ENCODE results near the gene WFS1.

Gene WFS1

DNA sequence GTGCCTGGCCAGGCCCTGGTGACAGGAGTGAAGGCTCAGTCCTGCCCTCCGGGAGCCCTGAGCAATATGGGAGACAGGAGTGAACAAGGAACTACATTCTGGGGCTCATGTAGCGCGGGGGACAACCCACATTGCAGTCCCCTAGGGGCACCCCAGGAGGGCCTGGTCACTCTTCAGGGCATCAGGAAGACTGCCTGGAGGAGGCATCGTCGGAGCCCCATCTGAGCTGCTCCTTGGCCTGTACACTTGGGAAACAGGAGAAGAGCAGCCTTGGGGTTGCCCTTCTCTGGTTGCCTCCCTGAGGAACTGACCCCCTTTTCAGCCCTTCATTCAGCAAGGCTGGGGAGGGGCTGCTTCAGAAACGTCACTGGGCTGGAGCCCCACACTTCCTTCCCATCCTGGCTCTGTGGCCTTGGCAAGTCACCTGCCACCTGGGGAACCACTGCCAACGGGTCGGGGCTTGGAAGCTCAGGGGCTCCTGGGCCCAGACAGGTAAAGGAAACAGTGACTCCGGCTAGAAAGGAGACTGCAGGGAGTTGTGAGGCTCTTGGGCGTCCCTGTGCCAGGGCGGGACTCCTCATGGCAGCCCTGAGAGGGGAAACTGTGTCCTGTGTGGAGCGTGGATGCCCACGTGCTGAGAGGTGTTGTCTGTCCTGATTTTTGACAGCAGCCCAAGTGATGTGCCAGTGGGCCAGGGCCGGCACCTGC is 10.1 kb downstream of the WFS1 start:
- DNase-seq (ENCODE audit: low read depth) = no peak

DNA sequence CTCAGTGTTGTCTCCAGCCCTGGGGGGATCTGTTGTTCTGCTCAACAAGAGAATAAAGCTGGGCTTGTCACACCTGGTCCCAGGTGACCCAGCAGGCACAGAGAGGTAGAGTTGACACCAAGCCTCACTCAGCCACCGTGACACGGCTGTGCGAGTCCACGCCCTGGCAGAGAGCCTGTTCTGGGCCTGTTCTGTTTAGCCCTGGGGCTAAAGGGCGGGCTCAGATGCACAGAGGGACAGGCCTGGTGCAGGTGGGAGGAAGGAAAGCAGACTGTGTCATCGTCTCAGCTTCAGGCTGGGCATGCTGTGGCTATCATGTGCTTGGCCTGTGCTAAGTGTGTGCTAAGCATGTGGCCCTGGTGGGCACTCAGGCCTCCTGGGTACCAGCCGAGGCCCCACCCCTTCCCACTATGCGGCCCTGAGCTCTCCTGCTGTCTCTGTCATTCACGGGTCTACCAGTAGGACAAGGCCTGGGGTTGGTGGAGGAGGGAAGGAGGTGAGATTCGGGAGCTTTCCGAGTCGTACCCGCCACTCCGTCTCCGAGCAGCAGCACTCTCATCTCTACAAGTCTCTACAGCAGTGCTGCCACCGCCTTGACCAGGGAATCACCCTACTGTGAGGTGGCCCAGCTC is 10.8 kb downstream of the WFS1 start:
- no peak for DNase-seq (ENCODE audit: low read depth)

DNA sequence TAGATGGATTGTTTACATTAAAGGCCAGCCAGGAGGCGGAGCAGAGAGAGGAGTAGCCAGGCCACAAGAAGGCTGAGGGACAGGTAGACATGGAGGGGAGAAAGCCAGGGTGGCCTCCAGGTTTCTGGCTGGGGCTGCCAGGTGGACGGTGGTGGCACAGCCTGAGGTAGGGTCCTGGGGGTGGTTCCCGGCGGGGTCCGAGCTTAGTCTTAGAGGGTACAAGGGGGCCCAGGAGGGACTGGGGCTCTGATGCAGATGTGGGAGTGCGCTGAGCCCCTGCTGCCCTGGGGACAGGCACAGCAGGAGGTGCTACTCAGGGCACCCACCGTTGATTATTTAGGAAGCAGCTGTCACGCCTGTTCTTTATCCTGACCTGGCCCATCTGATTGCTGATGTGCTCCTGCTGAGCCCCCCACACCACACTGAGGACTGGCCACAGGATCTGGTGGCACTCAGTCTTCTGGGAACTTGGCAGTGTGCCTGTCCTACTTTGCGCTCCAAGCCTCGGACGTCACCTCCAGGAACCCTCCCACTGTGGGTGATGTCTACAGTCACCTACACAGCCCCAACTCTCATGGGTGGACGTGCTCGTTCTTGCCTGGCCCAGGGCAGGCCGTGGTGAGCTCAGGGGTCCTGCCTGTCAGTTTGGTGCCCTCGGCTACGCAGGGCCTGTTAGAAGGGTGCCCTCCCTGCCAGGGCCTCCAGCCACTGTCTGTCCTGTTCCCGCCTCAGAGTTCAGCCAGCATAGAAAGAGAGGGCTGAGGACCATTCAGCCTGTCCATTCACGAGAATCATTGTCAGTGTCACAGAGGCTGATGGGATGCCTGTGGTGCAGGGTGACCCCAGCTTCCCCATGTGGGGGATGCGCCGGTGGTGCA is 12.0 kb downstream of the WFS1 start:
- no peak for DNase-seq (ENCODE audit: low read depth)

DNA sequence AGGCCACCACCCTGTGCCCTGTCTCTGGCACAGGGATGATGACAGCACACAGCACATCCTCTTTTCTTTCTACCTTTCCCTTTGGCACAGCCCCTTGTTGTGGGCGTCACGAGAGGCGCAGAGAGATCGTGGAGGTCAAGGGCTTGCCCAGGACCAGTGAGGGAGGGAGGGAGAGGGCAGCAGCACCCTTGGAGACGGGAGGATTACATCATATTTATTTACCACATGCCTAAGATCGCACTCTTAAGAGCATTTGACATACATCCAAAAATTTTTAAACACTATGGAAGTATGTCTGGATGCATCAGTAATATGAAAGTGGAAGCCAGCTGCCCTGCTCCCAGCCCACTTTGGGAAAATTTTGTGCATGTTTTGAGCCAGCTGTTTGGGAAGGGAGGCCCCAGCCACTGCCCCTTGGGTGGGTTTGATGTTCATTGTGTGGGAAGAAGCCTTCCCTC is 12.7 kb downstream of the WFS1 start:
- no peak for DNase-seq (ENCODE audit: low read depth)

DNA sequence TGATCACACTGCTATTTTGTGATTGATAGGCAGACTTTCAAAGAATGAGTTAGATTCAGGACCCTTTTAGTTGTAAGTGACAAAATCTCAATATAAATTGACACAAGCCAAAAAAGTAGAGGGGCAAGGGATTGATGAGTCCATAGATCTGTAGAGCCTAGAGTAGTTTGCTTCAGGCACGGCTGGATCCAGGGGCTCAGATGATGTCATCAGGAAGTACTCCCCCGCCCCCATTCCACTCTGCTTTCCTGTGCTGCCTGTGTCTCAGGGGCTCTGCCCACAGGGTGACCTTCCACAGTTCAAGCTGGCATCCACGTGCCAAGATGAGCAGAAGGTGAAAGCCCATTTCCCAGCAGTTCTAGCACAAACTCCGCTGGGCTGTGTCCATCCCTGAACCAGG is 13.6 kb downstream of the WFS1 start:
- DNase-seq (ENCODE audit: low read depth) = no peak

DNA sequence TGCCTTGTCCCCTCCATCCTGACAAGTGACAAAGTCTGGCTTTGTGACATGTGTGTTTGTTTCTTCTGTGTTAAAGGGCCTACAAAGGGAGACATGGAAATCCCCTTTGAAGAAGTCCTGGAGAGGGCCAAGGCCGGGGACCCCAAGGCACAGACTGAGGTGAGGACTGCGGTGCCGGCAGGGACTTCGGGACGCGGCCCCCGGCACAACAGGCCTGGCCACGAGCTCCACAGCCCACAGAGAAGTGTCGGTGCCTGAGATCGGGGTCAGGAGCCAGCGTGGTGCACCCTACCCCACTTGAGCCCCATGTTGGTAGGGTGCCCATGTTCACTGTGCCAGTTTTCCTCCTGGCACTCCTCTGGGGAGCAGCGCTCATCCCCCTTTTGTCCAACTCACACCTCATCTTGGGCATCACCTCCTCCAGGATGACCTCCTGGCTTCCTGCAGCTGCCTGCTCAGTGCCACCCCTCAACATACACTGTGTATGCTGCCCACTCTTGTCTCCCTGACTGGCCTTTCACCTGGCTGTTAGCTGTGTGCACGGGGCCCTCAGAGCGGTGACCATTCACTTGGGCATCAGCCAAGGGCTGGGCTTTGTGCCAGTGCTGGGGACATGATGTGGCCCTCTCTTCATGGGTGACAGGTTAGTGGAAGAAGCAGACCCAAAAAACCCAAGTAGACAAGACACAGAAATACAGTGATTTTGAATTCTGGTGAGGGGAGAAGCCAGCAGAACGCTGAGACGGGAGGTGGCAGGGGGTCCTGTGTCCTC is 17.6 kb downstream of the WFS1 start:
- no peak for DNase-seq (ENCODE audit: low read depth)

DNA sequence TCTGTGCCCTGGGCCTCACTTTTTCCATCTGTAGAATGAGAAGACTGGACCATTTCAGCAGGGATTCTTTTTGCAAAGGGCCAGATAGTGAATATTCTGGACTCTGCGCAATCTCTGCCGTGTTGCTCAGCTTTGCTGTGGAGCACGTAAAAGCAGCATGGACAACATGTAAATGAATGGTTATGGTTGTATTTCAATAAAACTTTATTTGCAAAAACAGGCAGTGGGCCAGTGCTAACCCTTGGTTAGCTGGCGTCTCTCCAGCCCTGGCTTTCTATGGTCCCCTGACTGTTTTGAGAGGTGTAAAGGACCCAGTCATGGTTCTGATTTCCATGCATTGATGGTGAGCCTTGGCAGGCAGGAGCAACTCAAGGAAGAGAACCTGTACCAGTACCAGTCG is 18.7 kb downstream of the WFS1 start:
- DNase-seq (ENCODE audit: low read depth) = no peak

DNA sequence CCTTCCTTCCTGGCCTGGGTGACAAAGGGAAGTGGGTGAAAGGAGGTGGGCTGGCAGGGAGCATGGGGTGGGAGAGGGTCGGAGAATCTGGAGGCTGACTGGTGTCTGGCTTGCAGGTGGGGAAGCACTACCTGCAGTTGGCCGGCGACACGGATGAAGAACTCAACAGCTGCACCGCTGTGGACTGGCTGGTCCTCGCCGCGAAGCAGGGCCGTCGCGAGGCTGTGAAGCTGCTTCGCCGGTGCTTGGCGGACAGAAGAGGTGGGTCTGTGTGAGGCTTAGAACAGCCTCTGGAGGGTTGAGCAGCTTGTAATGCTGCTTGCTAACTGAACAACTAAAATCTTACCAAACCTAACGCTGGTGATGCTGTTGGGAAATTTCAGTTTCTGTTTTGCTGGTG is 19.2 kb downstream of the WFS1 start:
- no peak for DNase-seq (ENCODE audit: low read depth)

DNA sequence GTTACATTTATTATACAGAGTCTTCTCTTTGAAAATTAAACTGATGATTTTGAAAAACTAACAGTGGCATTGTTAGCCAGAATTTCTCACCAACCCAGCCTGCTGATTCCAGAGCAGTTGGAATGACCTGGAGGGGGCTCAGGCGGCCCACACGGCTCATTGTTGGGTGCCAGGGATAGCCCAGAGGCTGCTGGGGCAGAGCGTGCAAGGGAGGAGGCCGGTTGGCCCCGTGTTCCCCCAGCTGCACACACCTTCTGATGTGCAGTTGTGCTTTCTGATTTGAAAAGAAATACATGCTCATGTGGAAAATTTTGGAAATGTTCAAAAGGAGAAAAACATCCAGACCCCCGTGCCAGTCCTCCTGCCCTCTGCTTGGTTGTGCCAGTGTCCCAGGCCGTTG is 20.6 kb downstream of the WFS1 start:
- no peak for DNase-seq (ENCODE audit: low read depth)

DNA sequence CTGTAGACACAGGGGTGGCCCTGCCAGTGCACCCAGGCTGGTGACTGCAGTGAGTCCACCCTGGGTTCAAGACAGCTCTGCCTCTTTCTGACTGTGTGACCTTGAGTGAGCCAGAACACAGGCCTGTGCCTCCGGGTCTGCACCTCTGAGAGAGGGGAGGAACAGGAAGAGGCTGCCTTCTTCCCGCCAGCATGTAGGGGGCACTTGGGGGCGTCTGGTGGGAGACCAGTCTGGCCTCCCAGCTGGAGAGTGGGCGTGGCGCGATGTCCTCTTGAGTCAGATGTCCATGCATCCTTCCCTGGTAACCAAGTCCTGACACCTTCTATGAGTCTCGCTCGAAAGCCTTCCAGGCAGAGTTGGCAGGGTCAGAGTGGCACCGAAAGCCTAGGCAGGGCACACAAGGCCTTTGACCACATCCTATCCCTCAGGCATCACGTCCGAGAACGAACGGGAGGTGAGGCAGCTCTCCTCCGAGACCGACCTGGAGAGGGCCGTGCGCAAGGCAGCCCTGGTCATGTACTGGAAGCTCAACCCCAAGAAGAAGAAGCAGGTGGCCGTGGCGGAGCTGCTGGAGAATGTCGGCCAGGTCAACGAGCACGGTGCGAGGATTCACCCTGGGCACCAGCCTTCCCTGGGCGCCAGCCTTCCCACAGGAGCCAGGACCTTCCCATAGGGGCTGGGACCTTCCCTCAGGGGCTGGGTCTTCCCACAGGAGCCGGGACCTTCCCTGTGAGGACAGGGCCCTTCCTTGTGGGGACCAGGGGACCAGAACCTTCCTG is 21.3 kb downstream of the WFS1 start:
- DNase-seq (ENCODE audit: low read depth) = no peak

DNA sequence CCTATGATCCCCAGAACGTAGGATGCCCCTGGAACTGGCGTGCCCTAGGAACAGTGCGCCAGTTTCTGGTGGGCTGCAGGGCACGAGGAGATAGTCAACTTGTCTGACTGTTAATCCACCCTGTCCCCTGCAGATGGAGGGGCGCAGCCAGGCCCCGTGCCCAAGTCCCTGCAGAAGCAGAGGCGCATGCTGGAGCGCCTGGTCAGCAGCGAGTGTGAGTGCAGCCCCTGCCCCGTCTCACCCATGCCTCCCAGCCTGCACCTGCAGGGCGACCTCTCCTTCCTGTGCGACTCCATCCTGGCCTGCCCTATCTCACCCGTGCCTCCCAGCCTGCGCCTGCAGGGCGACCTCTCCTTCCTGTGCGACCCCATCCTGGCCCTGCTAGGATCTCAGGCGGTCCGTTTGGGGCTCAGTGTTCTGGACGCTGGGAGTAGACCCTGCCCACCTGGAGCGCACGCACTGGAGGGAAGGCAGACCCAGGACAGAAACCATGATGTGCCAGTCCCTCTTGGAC is 22.2 kb downstream of the WFS1 start:
- no peak for DNase-seq (ENCODE audit: low read depth)

DNA sequence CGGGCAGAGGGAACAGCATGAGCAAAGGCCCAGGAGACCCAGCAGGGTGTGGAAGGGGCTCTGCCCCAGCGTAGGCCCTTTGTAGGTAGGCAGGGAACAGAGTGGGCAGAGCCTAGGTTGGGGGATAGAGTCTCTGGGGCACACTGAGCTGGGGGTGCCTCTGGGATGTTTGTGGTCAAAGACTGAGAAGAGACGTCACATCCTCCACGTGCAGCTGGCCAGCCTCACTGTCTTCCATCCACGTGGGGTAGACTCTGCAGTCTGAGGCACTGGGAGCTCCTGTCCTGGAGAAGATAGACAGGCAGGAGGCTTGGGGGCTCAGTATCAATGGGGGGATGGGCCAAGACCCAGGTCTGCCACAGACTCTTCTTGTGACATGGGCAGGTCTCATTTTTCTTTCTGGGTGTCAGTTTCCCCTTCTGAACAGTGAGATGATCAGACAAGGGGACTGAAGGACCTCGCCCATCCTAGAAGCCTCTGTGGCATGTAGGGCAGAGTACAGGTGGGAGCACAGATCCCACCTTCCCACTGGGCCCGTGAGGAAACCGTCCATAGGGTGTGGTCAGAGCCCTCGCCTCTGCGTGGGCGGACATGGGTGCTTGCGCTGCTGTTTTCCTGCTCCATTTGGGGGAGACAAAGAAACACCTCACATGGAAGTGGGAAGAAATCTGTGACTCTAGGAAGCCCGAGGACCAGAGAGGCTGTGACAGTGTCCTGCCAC is 22.9 kb downstream of the WFS1 start:
- DNase-seq (ENCODE audit: low read depth) = no peak

DNA sequence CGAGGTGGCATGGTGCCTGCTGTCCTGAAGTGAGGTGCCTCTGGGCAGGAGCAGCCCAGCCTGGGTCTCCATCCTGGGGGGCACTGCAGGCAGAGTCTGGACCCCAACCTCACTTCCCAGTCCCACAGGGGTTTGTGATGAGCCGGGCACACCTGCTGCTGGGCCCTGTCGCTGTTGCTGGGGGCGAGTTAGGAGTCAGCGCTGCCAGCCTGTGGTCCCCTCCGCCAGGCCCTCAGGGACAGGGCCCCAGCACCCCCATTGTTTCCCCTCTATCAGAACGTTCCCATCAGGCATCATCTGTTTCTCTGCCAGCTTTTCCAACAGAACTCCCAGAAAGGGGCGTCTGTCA is 23.4 kb downstream of the WFS1 start:
- DNase-seq (ENCODE audit: low read depth) = no peak

DNA sequence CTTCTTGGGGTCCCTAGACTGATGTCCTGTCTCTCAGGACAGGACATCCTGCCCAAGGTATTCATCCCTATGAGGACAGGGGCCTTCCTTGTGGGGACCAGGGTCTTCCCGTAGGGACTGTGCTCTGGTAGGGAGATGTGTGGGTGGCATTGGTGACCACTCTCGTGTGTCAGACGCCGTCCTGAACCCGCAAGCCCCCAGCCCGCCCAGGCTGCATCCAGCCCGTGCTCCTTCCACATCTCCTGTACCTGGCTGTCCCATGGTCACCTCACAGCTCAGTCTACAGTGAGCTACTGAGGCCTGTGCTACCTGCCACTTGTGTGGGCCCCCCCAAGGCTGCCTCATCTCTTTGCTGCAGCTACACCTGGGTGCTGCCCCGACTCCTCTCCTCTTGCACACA is 24.0 kb downstream of the WFS1 start:
- DNase-seq (ENCODE audit: low read depth) = no peak

DNA sequence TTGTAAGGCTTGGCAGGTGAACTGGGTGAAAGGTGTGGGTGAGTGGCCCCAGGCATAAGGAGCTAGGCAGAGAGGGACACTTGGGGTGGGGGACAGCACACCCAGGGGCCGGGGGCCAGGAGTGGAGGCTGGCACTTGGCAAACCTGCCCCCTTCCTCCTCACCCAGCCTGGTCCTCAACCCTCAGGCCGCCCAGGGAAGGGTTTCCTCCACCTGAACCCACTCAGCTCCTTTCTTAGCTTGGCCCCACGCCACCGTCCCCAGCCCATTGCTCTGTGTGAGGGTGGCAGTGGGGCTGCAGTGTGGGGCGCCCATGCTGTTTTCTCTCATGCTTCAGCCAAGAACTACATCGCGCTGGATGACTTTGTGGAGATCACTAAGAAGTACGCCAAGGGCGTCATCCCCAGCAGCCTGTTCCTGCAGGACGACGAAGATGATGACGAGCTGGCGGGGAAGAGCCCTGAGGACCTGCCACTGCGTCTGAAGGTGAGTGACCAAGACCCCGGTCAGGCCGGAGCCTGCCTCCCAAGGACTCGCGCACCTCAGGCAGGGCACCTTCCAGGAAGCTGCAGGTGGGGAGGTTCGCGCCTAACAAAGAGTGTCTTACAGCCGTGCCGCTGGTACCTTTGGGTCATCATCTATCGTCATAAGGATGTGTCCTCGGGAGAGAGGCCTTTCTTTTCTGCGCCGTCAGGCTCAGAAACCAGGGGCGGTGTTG is 25.2 kb downstream of the WFS1 start:
- no peak for DNase-seq (ENCODE audit: low read depth)

DNA sequence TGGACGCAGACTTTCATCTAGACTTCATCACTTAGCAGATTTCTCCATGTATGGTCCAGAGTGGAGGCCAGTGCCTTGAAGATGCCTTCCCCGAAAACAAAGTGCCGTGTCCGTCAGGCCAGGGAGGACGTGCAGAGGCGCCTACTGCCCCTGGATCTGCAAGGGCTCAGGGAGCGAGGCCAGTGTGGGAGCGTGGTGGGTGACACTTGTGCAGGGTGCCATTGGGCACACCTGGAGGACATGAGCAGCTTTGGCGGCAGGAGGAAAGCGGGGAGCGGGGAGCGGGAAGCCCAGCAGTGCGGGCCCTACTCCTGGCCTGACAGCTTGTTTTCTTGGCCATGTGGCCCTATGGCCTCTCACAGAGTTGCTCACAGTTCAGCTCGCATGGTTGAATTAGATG is 25.8 kb downstream of the WFS1 start:
- DNase-seq (ENCODE audit: low read depth) = no peak

DNA sequence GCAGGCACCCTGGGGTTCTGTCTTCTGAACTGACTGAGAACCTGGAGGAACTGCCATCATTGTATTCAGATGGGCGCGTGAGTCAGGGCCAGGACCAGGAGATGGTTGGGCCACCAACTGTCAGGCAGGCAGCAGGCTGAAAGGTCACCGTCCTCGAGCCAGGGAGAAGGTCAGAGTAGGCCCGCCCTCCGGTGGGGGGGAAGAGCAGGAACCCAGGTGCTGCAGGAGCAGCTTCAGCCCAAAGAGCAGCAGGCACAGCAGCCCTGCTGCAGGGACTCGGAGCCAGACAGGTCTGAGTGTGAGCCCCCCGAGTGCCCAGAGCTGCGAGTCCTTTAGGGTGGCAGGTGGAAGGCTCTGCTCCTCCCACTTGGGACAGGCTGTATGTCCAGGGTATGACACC is 26.4 kb downstream of the WFS1 start:
- no peak for DNase-seq (ENCODE audit: low read depth)

DNA sequence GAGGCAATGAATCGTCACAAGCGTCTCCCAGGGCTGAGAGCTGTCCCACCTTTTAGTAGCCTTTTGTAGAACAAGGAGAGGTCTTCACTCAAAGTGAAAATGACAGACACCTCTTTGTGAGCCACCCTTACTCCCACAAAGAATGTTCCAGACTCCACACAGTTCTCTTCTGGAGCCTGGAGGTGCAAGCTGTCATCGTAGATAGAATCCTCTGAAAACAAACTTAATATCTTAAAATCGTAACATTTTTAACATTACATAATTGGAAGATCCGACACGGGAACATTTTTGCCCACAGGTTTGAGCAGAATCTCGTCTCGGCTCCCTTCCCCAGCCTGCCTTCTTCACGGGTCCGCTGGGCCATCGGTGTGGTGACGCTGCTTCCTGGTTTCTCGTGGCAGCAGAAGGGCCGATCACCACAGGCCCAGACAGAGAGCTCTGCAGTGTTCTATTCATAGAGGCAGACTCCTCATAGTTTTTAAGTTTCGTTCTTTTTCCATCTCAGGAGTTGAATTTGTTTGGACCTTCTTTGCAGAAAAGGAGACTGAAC is 27.7 kb downstream of the WFS1 start:
- DNase-seq (ENCODE audit: low read depth) = no peak

DNA sequence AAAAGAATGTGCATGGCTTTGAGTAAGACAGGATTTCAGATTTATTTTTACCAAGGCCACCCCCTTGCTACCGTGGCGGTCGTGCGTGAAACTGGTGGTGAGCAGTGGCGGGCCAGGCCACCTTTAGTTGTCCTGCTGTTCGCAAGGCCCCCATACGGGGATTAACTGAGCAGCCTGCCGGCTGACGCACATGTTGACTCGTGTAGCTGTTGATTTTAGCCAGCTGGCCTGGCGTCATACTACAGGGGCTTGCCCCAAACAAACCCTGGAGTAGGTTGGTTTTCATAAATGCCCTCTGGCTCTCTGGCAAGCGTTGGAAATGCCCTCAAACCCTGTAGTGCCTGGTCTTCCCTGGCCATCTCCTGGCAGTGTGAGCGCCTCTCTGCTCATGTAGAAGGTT is 28.4 kb downstream of the WFS1 start:
- no peak for DNase-seq (ENCODE audit: low read depth)

DNA sequence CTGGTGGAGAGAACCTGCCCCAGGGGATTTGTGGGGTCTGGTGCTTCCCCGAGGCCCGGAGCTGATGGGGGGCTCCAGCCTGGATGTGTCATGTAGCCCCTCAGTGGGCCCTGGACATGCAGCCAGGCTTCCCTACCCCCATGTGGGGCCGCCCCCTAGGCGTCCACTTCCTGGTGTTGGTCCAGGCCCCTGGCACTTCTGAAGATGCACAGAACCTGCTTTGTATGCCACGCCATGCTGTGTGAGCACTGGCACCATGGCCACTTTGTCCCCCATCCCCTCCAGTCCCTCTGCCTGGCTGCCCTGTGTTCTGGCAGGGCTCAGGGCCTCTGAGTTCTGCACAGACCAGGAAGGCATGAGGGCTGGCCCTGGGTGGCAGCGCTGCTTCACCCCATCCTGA is 29.2 kb downstream of the WFS1 start:
- DNase-seq (ENCODE audit: low read depth) = no peak
